AML-193 (cell line): ENCODE data around the gene ZNF708.
"Not testable (repeated sequence)": the region's sequence is repeated elsewhere in the genome, so short reads cannot be mapped to it uniquely, and the experiment has no call there.

Experiments
- DNase-seq, 2 experiments: peaks; one replicate each; lab custom pipeline; 2025; lab: John Stamatoyannopoulos, UW

ZNF708 gene

GRCh38 chr19:21260164-21260847, 68.9 kb downstream of the ZNF708 start:
- no peak for DNase-seq

- DNase-seq = not testable (repeated sequence)
Observed at GRCh38 chr19:21259421-21260124, 69.6 kb downstream of the ZNF708 start.

GRCh38 chr19:21256722-21257121, 72.5 kb downstream of the ZNF708 start:
- DNase-seq = peak in 1 of 2 experiments; percentile 11
